Smooth muscle cell (in vitro differentiated cells): Measurements from ENCODE around the gene NTNG1. TPM values are rescaled to one million over a fixed set of nuclear protein-coding genes. Genes with fewer than 3 reads are reported as not detected.

Experiments
- DNase-seq: peaks from one replicate; lab custom pipeline; 2025; ENCODE audit not compliant: unreplicated experiment; lab: John Stamatoyannopoulos, UW
- H2AFZ ChIP-seq: fragments of 200-600 bp; sonication (generic); 2 replicates; pipeline ENCODE4 v1.6.0; 2016; ENCODE audit warnings: antibody characterized with exemption, low read depth, mild to moderate bottlenecking
- H3F3A ChIP-seq: fragments of 200-600 bp; sonication (generic); 2 replicates; pipeline ENCODE4 v1.6.0; 2017; ENCODE audit warnings: antibody characterized with exemption, low read depth
- H3K27ac ChIP-seq: fragments of 200-600 bp; sonication (generic); 2 replicates; pipeline ENCODE4 v1.5.1; 2016; ENCODE audit warnings: low read depth, mild to moderate bottlenecking
- H3K27me3 ChIP-seq: fragments of 200-600 bp; sonication (generic); 2 replicates; pipeline ENCODE4 v1.6.1; 2016; ENCODE audit warnings: low read depth, mild to moderate bottlenecking
- H3K36me3 ChIP-seq: fragments of 200-600 bp; sonication (generic); 2 replicates; pipeline ENCODE4 v1.5.1; 2016; ENCODE audit warnings: low read depth
- H3K4me1 ChIP-seq: fragments of 200-600 bp; sonication (generic); 2 replicates; pipeline ENCODE4 v1.5.1; 2016; ENCODE audit warnings: low read depth
- H3K4me2 ChIP-seq: fragments of 200-600 bp; sonication (generic); 2 replicates; pipeline ENCODE4 v1.6.0; 2016; ENCODE audit warnings: mild to moderate bottlenecking
- H3K4me3 ChIP-seq: fragments of 200-600 bp; sonication (generic); 2 replicates; pipeline ENCODE4 v1.5.1; 2016; ENCODE audit warnings: mild to moderate bottlenecking
- H3K79me2 ChIP-seq: fragments of 200-600 bp; sonication (generic); 2 replicates; pipeline ENCODE4 v1.6.0; 2016; ENCODE audit warnings: low read depth, mild to moderate bottlenecking
- H3K9ac ChIP-seq: fragments of 200-600 bp; sonication (generic); 2 replicates; pipeline ENCODE4 v1.6.0; 2016; ENCODE audit warnings: low read depth
- H3K9me3 ChIP-seq: fragments of 200-600 bp; sonication (generic); replicated peaks from 2 replicates; pipeline ENCODE4 v1.5.1; 2016; ENCODE audit warnings: low read depth
- H4K20me1 ChIP-seq: fragments of 200-600 bp; sonication (generic); 2 replicates; pipeline ENCODE4 v1.6.0; 2016; ENCODE audit warnings: low read depth
- CTCF ChIP-seq: fragments of 200-600 bp; sonication (generic); IDR thresholded peaks from 2 replicates; pipeline ENCODE4 v1.5.1; 2017; ENCODE audit warnings: borderline replicate concordance, mild to moderate bottlenecking, antibody characterized with exemption; ENCODE audit not compliant: insufficient read depth, poor library complexity, severe bottlenecking
- WGBS: methylation state at CpG from one replicate; pipeline ENCODE4 v1.1.7; 2016; ENCODE audit warnings: low lambda C conversion rate; 5-methylcytosine and 5-hydroxymethylcytosine counted together
- polyA plus RNA-seq: library from polyadenylated mRNA; unstranded; fragments of >200 nt; fragmentation: Nextera tagmentation; extraction: Ambion mirVana; gene quantifications from 2 replicates; pipeline ENCODE4 v1.2.1, GENCODE V29; 2016
- total RNA-seq: library from RNA; depleted of rRNA; stranded (reverse); fragments of >200 nt; gene quantifications from 2 replicates; pipeline ENCODE4 v1.2.3, GENCODE V29; 2014

Gene NTNG1
- total and polyA plus RNA-seq, 2 experiments from 2014 or later, result 0.39 to 1.1 TPM

- no peak for DNase-seq
- H2AFZ ChIP-seq, result no peak overlapping the region
- no peak overlapping the region for H3K27ac ChIP-seq
- no peaks in the 10 kb centered on the region for H3F3A ChIP-seq
- H3K4me1 ChIP-seq, result peaks cover 6% of the 10 kb centered on the region
- H3K4me3 ChIP-seq, result no peak overlapping the region
- H3K27me3 ChIP-seq, result no peaks in the 10 kb centered on the region
- H3K9me3 ChIP-seq, result no peaks in the 10 kb centered on the region
- H3K79me2 ChIP-seq, result no peaks in the 10 kb centered on the region
- no peak overlapping the region for H3K4me2 ChIP-seq
- 64% methylated on average over 4 of the region's 4 CpGs for WGBS
- H4K20me1 ChIP-seq, result no peaks in the 10 kb centered on the region
- H3K9ac ChIP-seq, result no peak overlapping the region
- TF ChIP-seq CTCF, result no peak
- H3K36me3 ChIP-seq, result no peaks in the 10 kb centered on the region
Measured at GRCh38 chr1:107183011-107183410, 42.2 kb downstream of the NTNG1 start.

DNA sequence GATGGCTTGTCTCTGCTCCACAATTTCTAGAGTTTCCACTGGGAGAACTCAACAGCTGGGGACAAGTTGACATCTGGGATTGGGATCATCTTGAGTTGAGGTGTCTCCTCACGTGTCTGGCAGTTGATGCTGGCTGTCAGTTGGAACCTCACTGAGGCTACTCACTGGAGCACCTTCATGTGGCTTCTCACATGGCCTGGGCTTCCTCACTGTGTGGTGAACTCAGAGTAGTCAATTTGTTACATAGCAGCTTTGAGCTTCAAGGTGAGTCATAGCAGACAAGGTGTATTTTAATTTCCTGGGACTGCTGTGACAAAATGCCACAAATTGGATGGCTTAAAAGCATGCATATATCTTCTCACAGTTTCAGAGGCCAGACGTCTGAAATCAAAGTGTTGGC is 44.0 kb downstream of the NTNG1 start:
- H3F3A ChIP-seq, result no peaks in the 10 kb centered on the region
- H3K4me1 ChIP-seq, result peaks cover 6% of the 10 kb centered on the region
- H3K9ac ChIP-seq, result no peak overlapping the region
- H3K4me2 ChIP-seq, result no peak overlapping the region
- no peaks in the 10 kb centered on the region for H3K36me3 ChIP-seq
- no peaks in the 10 kb centered on the region for H4K20me1 ChIP-seq
- H3K27me3 ChIP-seq, result no peaks in the 10 kb centered on the region
- no peak overlapping the region for H2AFZ ChIP-seq
- no peaks in the 10 kb centered on the region for H3K9me3 ChIP-seq
- TF ChIP-seq CTCF, result no peak
- DNase-seq, result no peak
- no peak overlapping the region for H3K4me3 ChIP-seq
- H3K79me2 ChIP-seq, result no peaks in the 10 kb centered on the region
- H3K27ac ChIP-seq, result no peak overlapping the region
- WGBS, result 66% methylated on average over 2 of the region's 2 CpGs

- no peaks in the 10 kb centered on the region for H3K36me3 ChIP-seq
- no peaks in the 10 kb centered on the region for H3K9me3 ChIP-seq
- peaks cover 6% of the 10 kb centered on the region for H3K4me1 ChIP-seq
- H3K27me3 ChIP-seq, result no peaks in the 10 kb centered on the region
- H3K4me2 ChIP-seq, result no peak overlapping the region
- H3K4me3 ChIP-seq, result no peak overlapping the region
- 69% methylated on average over 3 of the region's 3 CpGs for WGBS
- no peak overlapping the region for H2AFZ ChIP-seq
- no peaks in the 10 kb centered on the region for H4K20me1 ChIP-seq
- no peak overlapping the region for H3K27ac ChIP-seq
- no peak for DNase-seq
- no peaks in the 10 kb centered on the region for H3K79me2 ChIP-seq
- no peaks in the 10 kb centered on the region for H3F3A ChIP-seq
- TF ChIP-seq CTCF, result no peak
- no peak overlapping the region for H3K9ac ChIP-seq
Measured at GRCh38 chr1:107187399-107187798, 46.6 kb downstream of the NTNG1 start.

- H3K4me3 ChIP-seq, result no peak overlapping the region
- no peak overlapping the region for H3K4me2 ChIP-seq
- H3K9ac ChIP-seq, result no peak overlapping the region
- no peak overlapping the region for H3K27ac ChIP-seq
- H3K4me1 ChIP-seq, result peaks cover 3% of the 10 kb centered on the region
- WGBS, result 96% methylated on average over 3 of the region's 3 CpGs
- no peaks in the 10 kb centered on the region for H3F3A ChIP-seq
- H4K20me1 ChIP-seq, result no peaks in the 10 kb centered on the region
- no peaks in the 10 kb centered on the region for H3K27me3 ChIP-seq
- no peaks in the 10 kb centered on the region for H3K79me2 ChIP-seq
- H2AFZ ChIP-seq, result no peak overlapping the region
- no peak for TF ChIP-seq CTCF
- no peaks in the 10 kb centered on the region for H3K9me3 ChIP-seq
- no peak for DNase-seq
- no peaks in the 10 kb centered on the region for H3K36me3 ChIP-seq
Measured at GRCh38 chr1:107188160-107188559, 47.3 kb downstream of the NTNG1 start.
